ENCODE results near the gene TGFBR3.

The TGFBR3 gene

GRCh38 chr1:91635763-91636162 is 250.2 kb downstream of the TGFBR3 start:
- DNase-seq (ENCODE audit: low read depth) = no peak

- no peak for DNase-seq (ENCODE audit: low read depth)
Measured at GRCh38 chr1:91633438-91633837, 252.5 kb downstream of the TGFBR3 start.

- no peak for DNase-seq (ENCODE audit: low read depth)
Measured at GRCh38 chr1:91631718-91632330, 254.1 kb downstream of the TGFBR3 start.

- DNase-seq (ENCODE audit: low read depth) = no peak
Measured at GRCh38 chr1:91630803-91631202, 255.1 kb downstream of the TGFBR3 start.

Data from stimulated activated CD8-positive, alpha-beta memory T cell treated with anti-CD3 and anti-CD28 coated beads, Interleukin-12 subunit alpha, Interleukin-12 subunit beta, amount 100 ng/mL, for 4 hours (primary cell).